NCI-H2196 (cell line): ENCODE data around the gene THSD7A.

Experiments used
- DNase-seq: peaks from one replicate; lab custom pipeline; 2025; ENCODE audit not compliant: unreplicated experiment; lab: John Stamatoyannopoulos, UW

The THSD7A gene

DNA sequence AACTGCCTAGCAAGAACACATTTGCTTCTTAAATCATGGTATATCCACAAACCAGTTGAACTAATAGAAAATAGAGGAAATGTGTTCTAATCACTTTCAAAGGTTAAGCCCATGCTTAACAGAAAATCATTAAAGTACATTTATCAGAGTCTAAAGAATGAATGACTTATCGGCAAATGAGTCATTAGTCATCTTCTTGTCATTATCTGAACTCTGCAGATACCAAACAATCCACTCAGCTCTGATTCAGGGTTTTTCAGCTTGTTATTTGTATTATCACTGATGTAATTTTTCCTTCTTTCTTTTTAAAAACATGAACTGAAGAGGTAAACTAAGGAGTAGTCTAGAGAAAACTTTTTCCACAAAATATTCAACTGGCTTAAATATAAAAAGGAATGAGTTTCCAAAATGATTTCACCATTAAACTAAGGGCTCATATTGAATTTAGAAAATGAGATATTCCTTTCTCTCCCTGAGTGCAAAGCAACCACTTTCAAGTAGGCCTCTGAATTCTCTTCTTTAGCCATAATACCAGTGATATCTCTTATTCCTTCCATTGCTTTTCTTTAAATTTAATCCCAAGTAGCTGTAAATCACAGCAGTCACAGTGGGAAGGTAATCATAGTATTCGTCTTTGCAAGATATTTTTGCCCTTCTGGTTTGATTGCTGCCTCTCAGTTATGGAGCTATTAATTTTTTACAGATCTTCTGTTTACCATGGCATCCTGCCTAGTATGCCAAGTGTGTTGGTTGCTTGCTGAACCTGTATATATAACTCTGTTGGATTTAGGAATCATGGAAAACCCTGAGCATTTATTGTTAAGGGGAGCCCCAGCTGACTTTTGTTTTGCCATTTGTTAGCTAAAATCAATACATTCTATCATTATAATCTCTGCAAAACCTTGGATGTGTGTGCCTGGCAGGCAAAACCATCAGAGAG is 125.1 kb downstream of the THSD7A start:
- DNase-seq = no peak

DNA sequence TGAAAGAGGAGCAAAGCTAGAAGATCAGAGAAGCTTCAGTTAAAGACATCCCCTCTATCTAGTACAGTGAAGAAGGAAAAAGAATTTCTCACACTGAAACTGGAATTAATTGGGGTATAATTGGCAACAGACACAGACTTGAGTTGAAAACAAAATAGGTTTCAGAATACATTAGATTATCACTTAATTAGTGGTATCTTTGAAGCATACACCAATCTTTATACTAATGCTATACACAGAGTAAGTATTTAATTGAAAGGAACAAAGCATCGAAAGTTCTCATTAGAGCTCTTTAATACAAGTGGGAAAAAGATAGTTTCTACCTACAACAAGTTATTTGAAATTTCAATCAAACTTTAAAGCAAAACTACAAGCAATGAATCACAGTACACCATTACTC is 128.2 kb downstream of the THSD7A start:
- DNase-seq = no peak

DNA sequence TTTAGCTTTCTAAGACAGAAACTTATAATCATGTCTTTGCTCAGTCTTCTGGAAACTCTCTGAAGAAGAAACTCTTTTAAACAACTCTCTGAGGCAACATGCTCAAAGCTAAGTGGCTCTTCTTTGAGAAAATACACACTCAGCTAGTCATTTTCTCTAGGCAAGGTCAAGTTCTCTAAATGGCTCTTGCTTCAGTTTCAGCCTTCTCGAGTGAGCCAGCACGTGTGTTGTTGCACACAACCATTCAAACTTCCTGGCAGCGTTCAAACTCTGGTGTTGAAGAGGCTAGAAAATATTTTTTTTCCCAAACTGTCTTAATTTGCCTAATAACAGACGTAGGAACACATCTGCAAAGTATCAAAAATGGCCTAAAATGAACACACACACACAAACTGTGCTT is 129.1 kb downstream of the THSD7A start:
- no peak for DNase-seq

DNA sequence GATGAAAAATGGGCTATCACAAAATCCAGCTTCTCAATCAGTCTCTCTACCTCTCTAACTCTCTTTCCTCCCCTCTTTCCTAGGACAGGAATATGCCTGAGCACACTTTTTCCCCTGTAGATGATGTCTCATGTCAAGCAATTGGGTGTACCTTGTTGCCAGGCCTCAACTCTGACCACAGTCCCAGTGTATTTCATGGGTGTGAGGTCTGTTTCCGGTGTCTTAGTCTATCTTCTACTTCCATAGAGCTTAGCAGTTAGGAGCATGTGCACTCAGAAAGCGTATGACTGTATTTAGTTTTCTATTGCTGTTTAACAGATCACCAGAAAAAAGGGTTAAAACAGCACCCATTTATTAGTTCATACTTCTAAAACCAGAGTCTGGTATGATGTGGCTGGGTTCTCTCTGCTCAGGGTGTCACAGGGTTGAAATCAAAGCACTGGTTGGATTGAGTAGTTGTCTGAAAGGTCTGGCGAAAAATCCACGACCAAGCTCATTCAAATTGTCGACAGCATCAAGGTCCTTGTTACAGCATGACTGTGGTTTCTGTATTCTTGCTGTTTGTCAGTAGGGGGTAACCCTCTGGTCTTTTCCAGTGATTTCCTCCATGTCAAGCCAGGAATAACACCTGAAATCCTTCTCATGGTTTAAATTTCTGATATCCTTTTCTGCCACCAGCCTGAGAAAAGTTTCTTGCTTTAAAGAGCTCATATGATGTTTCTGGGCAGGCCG is 130.0 kb downstream of the THSD7A start:
- no peak for DNase-seq

DNA sequence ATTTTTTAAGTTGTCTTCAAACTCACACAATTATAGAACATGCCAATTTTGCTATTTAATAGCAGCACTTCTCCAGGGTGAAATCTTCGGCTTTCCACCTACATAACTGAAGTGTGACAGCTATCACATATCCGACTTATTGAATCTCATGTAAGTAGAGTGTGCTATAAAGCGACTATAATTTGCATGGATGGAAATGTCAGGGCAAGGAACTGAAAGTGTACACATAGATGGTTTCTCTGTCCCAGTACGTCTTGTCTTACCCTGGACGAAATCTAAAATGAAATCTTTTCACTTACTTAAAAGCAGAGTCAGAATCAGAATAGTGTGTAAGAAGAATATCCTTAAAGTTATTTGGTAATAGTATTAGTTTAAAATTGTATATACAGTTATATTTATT is 132.3 kb downstream of the THSD7A start:
- DNase-seq = no peak

DNA sequence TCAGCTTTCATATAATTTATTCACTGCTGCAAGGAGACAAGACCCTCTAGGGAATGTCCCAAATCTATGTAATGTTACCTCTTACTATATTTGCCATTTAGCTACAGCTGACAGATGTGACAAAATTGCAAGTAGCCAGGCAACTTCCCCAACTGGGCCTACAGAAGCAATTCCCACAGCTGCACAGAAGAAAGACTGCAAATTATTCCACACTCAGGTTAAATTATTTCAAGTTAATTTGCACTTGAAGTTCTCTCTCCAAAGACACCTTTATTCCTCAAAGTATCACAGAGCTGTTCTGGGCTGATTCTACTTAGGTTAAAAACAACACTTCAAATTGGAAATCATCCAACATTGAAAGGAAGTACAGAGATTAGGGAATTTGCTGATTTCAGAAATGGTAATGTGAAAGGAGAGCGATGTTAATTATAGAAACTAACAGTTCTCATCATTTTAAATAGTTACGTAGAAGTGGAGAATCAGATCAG is 133.6 kb downstream of the THSD7A start:
- no peak for DNase-seq

DNA sequence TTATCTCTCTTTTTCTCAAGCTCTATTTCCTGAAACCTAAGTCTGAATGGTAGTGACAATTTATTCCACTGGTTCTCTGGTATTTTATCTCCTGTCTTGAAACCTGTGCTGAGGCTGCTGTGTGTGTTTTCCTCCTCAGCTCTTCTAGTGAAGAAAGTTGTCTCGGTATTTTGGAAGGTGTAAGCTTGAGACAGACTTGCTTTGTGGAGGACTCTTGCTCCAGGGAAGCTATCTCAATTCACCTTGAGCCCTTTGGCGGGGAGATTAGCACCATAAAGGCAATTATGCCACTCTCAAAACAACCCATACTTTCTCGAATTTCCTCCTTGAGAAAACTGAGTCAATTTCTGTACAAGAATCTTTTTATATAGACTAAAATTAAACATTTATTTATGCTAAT is 141.6 kb downstream of the THSD7A start:
- no peak for DNase-seq

DNA sequence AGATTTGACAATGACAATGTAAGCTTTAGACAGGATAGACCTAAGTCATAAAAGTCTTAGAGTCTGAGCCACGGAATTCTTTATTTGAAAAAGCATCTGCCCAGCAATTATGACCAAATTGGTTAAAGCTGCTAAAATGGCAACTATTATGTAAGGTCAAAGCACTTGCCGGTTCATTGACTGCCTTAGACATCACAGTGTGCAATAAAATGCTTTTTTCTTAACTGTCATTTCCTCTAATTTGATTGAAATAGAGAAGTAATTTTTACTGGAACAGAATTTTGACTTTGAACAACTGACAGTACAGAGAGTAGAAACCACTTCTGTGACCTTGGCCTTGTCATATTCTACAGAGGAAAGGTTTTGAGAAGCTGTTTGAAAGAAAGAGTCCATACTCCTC is 142.9 kb downstream of the THSD7A start:
- no peak for DNase-seq

DNA sequence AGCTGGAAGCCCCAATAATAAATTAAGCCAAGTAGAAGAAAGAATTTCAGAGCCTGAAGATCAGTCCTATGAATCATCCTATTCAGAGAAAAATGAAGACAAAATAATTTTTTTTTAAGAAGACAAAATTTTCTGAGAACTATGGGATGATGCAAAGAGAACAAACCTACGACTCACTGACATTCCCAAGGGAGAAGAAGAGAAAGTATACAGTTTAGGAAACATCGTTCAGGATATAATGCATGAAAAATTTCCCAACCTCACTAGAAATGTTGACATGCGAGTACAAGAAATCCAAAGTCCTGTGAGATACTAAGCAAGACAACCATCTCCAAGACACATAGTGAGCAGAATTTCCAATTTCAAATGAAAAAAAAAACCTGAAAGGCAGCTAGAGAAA is 150.5 kb downstream of the THSD7A start:
- DNase-seq = no peak

DNA sequence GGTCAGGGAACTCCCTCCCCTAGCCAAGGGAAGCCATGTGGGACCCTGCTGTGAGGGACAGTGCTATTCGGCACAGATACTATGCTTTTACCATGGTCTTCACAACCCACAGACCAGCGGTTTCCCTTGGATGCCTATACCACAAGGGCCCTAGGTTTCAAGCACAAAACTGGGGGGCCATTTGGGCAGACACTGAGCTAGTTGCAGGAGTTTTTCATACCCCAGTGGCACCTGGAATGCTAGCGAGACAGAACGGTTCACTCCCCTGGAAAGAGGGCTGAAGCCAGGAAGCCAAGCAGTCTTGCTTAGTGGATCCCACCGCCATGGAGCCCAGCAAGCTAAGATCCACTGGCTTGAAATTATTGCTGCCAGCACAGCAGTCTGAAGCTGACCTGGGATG is 156.8 kb downstream of the THSD7A start:
- DNase-seq = no peak

DNA sequence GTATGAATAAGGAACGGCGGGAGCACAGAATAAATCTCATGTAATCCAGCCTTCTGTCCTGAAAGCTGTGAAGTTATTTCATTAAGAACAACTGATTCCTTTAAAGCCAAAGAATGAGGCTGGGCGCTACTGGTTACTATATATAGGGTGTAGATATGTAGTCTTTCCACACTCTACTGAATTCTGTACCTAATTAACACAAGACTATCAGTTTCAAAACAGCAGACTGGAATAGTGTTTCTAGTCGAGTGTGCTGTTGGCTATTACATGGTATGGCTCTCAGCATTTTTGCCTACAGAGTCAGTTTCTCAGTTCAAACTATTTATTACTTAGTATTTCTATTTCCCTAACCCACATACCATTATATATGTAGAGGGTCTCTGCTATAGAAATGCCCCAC is 163.3 kb downstream of the THSD7A start:
- no peak for DNase-seq

DNA sequence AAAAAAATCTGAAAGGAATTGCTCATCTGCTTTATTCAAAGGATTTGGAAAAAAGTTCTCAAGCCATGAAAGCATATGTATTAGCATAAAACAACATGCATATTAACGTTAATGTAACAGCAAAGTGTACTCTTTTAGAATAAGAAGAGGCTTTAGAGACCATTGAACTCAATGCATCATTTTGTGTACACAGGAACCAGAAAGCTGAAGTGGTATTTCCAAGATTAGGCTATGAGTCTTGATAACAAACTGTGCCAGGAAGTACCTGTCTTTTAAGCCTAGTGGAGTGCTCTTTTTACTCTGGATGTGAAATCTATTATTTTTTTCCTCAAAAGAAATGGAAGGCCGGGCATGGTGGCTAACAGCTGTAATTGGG is 164.2 kb downstream of the THSD7A start:
- DNase-seq = no peak

DNA sequence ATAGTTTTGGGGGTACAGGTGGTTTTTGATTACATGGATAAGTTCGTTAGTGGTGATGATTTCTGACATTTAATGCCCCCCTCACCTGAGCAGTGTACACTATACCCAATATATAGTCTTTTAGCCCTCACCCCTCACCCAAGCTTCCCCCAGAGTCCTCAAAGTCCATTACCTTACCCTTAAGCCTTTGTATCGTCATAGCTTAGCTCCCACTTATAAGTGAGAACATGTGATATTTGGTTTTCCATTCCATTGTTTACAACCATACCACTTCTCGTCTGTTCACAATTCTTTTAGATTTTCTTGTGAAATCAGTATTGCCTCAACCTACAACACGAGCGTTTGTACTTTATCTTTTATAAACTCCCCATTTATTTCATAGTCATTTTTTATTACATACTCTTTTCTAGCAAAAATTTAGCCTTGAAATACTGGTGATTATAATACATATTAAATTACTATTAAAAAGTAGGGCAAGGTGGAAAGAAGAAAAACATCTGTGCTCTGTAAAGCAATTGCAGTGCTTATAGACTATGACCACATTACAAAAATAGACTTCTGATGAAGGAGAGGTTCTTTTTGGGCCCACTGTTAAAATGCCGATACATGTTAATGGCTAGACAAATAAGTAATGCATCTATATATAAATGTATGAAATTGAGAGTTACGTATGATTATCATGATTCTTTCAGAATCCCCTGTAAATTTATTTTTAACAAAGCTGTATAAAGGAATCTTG is 164.8 kb downstream of the THSD7A start:
- no peak for DNase-seq

DNA sequence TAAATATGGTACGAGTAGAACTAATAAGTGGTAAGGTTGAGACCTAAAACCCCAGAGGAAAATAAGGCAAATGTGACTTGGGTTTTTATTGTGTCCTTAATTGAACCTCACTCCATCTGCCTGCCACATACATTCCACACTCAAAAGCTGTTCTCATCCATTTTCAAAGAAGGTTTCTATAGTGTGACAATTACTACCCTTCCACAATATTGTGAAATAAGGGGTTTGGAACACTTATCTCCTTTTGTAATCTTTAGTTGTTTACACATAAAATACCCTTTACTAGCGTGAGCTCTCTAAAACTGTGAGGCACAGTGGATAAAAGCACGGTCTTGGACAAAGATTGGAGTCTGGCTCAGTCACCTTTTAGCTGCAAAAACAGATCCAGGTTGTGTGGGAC is 166.6 kb downstream of the THSD7A start:
- no peak for DNase-seq

DNA sequence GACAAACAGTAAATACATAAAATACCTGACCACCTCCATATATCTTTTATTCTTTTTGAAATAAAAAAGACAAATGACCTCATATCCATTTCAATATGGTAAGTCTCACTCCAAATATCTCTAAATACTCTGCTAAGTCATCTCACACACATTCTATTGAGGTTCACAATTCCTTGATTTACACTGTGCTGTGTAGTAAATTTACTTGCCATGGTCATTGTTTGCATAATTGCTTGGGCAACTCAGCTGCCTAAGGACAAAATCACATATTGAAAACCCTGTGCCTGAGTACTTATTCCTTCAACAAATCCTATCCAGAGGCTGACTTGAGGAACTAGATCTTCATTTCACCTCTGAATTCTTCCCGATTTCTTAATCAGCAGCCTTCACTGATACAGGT is 176.4 kb downstream of the THSD7A start:
- DNase-seq = no peak

DNA sequence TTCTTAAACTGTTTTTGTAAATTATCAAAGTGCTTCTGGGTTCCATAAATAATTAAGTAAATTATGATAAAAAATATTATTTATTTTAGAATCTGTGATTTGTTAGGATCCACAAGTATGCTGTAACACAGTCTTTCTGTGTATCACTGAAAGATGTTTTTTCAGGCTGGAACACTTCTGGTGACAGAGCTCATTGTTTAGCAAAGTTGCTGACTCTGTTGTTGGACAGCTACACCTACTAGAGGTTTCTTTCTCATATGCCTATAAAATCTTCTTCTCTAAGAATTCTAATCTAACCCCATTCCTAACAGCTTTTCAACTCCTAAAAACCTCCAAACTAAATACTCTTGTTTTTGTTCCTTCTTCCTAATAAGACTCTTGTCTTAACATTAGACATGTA is 176.8 kb downstream of the THSD7A start:
- no peak for DNase-seq

DNA sequence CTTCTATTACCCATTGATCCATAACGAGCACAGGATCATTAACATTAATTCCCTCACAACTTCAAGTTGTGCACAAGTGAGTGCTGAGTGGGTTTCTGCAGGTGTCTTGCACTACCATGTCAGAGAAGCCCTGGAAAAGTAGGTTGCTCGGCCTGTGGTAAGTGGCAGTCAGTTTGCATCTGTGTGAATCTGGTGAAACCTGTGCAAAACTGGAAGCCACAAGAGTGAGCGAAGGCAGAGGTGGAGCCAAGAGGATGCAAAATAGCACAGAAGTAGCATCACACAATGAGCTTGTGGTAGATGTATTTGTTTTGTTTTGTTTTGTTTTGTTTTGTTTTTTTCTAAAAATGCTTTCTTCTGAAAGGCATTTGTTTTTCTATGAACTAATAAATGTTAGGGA is 181.5 kb downstream of the THSD7A start:
- DNase-seq = no peak

DNA sequence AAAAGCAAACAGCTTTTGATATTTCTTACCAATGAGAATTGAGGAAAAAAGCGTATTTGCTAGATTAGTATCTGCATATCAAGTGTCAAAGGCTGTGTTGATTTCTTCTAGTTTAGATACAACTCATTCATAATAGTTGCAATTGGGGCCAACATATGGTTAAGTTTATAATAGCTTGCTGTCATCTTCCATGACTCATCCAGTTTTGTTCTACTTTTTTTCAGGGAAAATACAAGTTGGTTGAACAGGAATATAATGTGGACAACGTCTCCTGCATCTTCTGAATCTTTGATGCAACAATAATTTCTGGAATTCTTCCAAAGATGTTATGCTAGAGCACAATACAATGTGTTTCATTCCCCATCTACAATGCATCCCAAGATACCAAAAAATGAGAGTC is 182.0 kb downstream of the THSD7A start:
- DNase-seq = no peak

DNA sequence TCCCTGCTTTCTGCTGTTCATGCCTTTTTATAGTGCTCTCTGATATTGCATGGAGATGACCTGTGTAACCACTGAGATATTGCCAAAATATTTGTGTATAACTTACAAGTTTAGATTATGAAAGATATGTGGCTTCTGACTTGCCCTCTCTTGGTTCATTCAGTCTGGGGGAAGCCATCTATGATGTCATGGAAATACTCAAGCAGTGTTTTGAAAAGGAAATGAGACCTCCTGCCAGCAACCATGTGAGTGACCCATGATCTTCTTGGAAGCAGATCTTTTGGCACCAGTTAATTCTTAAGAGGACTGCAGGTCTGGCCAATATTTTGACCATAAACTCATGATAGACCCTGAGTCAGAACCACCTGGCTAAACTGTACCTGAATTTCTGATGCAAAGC is 183.0 kb downstream of the THSD7A start:
- no peak for DNase-seq

DNA sequence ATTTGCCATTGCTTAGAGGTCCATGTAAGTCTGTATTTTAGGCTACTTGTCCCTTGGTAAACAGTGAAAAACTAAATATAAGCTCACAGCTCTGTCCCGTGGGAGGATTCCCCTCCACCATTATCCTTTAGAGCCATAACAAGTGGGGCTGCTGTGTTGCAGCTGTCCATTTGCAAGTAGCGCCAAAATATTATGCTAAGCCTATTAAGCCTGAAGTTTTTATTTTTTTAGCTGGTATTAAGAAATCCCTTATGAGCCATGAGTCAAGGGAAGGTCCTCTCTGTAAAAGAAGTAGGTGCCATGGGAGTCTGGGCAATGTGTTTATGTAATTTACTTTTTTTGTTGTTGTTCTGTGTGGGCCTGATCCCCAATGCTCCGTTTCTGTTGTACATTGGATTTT is 183.9 kb downstream of the THSD7A start:
- DNase-seq = no peak

DNA sequence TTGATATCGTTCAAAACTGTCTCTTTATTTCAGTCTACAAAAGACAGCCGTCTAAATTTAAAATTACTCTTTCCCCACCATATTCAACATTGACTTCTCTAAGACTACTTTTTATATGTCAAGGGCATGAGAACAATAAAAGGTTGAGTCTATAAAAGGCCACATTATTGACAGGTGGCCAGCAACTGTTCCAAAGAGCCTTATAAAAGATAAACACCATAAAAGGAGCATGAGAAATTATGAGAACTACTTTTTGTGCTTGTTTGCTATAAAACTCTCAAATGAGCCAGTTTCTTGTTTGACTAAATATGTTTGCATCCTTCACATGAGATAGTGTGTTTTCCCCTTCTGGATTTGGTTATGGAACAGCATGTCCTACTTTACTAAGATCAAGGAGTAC is 189.2 kb downstream of the THSD7A start:
- no peak for DNase-seq

DNA sequence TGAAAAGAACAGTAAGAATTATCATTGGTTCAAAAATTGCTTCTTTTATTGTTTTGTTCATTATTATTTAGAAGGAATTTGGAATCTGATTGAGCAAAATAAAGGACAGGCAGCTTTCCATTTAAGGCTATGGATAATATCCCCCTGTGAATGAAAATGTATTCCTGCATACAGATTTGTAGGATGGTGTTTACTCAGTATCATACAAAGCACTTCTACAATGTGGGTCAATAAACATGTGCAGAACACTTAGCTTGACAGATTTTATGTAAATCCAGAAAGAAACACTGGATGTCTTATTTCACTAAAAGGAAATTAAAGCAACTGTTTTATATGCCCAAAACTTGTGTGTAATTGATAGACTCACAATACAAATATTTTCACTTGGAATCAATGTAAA is 189.7 kb downstream of the THSD7A start:
- no peak for DNase-seq
